ENCODE results near the gene FAM72A.
"Not testable (repeated sequence)": the region's sequence is repeated elsewhere in the genome, so short reads cannot be mapped to it uniquely, and the experiment has no call there.

Gene FAM72A

DNA sequence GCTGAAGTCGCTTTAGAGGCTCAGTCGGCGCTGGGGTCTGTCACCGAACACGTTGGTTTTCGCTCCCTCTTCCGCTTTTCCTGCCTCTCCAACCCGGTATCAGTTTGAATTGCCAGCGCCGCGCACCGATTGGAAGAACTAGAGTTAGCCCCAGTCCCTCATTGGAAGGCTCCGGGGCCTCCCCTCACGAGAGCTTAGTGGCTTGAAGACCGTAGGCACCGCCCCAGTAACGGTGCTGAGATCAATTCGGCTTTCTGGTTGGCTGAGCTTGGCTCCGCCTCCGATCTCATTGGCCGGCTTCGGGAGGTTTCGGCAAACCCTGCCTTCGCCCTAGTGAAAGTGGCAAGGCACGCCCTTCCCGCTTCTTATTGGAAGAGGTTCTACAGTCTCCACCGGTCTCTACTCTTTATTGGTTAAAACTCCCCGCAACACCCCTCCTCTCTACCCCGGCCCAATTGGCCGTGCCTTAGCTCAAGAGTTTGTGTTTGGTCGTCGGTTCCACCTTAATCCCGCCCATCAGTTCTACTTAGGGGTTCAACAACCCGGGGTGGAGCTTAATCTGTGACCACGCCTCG lies at the start of gene FAM72A:
Gene FAM72A (minus strand): TSS at position 51 of the 575 bp plus-strand sequence. CDS start 814 bp downstream, outside the sequence.
- DNase-seq (ENCODE audit: low spot score): not testable (repeated sequence)

DNA sequence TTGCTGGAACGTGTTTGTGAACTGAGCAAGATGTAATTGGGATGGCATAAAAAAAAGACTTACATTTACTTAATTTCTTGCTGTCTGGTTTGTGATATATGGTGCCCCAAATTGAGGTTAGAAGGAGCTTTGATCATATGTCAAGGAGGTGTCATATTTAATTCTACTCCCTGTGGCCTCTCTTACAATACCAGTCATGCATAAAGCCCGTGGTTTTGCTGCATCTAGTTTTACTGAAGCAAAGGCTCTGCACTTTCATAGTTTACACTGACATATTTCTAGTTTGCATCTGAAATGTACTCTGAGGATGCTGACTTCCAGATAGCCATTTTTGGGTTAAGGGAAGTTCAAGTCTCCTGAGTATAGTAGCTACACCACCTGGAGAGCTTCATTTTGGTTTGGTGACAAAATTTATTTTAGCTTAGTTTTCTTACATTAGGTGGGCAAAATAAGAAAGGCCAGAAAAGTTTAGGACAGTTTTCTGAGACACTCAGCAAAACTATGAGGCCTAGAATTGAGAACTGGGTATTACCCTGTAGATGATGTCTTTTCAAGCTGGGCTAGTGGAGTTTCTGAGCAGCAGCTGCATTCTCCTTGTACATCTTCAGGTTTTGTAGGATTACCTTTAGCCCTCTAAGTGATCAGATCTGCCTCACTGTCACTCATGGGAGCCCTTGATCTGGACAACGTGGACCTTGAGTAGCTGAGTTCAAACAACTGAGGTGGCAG lies 48.5 kb upstream of the FAM72A start:
- not testable (repeated sequence) for DNase-seq (ENCODE audit: low spot score)

DNA sequence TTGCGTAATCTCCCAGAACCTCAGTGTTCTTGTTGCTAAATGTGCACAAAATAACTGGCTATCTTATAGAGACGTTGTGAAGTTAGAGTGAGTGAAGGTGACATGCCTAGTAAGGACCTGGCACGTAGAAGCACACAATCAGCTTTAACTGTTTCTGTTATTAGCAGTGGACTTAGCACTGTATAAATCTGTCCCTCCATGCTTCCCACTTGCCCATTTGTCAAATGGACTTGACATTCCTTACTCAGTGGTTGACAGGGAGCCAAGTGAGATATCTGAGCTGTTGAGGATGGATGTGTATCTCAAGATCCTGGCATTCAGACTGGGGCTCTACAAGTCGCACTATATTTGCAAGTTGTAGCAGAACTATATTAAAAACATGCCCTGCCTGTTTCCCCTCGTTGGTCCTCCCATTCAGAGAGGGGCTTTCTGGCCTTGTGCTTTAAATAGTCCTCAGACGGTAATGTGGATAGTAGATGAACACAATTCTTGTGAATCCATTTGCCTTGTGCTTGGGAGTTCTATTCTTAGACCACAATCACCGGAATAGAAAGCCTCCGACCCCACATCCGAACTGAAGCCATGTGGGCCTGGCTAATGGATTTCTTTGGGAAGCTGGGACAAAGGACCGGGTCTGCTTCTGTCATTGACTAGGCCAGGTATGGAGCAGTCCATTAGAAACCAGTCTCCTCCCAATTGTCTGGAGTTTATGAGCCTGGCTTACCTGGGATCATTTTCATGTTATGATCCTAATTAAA lies 43.7 kb upstream of the FAM72A start:
- DNase-seq (ENCODE audit: low spot score): not testable (repeated sequence)

DNA sequence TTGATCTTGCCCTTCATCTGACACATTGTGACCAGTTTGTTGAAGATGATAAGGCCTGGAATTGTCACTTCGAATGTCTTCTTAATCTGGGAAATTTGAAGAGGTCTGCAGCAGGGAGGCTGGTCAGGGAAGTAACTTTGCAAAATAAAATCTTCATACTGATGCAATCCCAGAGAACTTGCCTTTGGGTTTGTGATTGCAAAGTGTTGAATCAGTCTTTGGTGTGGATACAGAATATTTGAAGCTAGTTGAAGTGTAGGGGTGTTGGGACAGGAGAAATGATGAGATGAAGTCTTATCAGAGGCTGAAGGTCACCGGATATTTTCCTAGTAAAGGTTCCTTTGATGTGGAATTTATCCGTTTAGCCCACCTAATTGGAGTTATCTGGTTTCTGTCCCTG lies 42.8 kb upstream of the FAM72A start:
- not testable (repeated sequence) for DNase-seq (ENCODE audit: low spot score)

DNA sequence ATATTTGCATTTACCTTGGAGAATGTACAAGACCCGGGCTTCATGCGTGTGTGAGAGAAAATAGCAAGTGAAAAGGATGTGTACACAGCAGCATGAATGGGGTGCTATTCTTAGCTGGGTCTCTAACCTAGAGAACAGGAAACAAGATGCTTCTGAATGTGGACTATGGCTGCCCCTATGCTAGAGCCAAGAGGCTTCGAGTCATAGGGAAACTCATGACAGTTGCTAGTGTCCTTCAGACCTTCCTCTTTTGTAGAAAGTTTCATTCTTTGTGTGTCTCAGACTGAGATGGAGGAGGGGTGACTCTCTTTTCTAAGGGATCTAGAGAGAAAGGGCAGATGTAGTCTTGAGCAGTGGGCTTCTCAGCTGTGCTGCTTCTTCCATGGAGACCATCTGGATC lies 40.7 kb upstream of the FAM72A start:
- DNase-seq (ENCODE audit: low spot score): not testable (repeated sequence)

DNA sequence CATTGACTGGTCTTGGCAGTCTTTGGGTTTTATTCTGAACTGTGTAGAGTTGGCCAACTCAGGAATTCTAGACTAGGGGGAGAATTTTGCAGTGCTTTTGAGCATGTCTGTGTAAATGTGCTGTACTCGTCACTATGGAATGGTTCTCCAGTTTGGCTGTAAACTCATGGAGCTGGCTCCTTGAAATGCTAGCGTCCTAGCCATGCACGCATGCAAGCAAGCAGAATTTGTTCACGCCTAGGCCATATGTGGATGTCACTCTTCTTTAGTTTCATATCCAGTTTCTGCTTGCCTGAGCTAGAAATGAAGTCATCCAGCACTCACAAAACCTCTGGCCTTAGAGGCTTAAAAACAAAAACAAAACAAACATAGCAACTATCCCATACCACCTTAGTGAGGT lies 37.6 kb upstream of the FAM72A start:
- DNase-seq (ENCODE audit: low spot score): not testable (repeated sequence)

DNA sequence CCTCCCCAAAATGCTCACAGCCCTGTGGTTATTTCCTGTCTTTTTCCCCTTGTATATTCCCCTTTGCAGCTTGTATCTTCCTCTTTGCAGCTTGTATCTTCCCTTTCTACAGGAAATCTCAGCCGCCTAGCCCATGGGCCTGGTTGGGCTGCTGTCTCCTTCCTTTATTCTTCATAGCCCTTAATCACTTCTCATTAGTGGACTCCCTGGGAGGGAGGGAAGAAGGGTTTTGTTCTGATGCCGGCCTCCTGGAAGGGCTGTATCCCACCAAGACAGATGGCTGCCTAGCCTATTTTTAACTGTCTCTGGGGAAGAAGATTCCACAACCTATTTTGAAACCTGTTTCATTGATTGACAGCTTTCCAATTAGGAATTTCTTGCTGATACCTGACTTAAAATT lies 32.6 kb upstream of the FAM72A start:
- not testable (repeated sequence) for DNase-seq (ENCODE audit: low spot score)

DNA sequence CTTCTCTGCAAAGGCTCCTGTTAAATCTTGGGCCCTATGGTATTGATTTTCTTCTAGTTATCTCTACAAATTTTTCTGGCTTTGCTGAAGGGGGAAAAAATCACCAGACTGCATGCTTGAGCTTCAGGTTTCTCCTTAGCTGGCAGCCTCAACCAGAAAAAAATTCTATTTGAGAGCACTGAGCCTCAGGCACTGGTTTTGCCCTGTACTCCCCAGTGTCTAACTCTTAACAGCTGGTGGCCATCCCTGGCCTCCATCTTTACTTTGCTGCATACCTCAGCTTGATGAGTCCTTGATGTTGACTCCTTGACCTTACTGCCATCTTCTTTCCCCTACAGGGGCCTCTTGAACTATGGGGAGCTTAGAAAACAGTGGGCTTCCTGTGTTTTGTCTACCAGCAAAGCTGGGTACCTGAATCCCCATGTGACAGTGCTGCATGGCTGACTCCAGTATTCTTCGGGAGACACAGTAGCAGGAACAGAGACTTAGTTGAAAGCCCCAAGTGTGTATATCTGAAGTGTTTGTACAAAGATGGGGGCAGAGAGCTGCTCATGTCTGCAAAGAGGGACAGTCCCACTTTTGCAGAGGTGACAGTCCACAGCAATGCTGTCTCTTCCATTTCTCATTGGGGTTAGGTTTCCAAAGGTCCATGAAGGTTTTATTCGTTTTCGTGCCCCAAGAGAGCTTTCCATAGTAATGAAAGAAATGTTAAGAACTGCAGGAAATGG lies 31.7 kb upstream of the FAM72A start:
- not testable (repeated sequence) for DNase-seq (ENCODE audit: low spot score)

DNA sequence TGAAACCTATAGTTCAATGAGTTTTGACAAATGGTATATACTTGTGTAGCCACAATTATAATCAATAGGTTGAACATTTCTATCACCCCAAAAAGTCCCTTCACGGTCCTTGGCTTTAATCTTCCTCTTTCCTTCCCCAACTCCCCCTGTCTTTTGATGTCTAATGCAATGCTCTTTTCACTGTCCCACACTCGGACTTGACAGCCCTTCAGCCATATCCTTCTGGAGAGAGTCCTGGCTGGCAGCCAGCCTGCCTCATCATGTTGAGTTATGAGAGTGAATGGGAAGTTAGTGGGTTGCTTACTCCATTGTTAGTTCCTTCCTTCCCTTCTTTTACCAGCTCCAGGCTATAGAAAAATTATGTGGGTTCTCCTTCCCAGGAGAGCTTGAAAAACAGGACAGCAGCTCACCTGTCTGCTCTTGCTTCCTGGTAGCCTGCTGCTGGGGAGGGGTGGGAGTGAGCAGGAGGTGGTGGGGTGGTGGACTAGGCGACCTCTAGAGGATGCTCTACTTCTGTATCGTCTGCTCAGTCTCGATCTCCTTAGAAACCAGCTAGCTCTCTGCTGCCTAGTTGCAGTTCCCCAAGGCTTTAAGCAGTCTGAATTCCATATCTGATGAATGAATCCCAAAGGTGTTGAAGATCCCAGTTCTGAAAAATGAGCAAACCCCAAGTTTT lies 30.5 kb upstream of the FAM72A start:
- not testable (repeated sequence) for DNase-seq (ENCODE audit: low spot score)

DNA sequence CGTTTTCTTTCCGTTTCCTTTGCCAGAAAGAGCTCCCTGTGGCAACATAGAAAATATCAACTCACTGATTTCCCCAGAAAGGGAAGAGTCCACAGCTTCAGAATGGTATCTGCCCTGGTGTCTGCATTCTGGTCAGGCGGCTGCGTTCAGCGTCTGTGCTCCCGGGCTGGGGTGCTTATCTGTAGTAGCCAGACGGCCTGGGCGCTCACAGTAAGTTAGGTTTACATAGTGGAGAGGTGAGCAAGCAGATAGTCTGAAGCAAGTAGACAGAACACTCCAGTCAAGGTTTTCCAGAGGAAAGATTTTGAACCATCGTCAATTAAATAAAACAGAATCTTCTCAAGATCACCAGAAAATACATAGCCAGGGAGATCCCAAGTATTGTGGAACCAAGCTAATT lies 29.4 kb upstream of the FAM72A start:
- DNase-seq (ENCODE audit: low spot score): not testable (repeated sequence)

DNA sequence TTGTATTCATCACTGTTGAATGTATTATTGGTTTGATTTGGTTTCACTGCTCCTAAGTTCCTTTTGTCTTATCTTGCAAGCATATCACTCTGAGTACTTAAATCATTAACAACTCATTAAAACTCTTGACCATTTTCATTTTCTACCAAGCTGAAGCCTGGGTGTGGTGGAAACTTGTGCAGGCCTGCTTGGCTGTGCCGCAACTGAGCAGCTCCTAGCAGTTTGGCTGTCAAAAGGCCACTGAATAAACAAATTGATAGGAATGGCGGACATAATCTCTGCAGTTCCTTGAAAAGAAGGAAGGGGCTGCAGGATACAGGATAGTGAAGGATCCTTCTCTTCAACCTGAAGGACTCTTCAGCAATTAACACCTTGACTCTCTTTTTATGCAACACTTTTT lies 26.6 kb upstream of the FAM72A start:
- DNase-seq (ENCODE audit: low spot score): not testable (repeated sequence)

DNA sequence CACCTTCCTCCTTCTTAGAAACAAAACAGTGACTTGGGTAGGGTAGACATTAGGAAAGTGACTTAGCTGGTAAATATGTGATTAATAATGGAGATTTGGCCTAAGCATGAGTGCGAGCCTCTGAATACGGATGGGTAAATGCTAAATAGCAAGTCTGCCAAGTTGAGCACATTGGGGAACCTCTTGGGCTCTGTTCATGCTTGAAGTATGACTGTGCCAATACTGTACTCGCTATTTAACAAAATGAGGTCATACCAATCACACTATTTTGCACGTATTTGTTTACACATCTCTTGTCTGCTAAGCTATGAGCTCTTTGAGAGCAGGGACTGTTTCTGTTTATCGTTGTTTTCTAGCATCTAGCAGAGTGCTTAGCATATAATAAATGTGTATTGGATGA lies 24.2 kb upstream of the FAM72A start:
- DNase-seq (ENCODE audit: low spot score): not testable (repeated sequence)

DNA sequence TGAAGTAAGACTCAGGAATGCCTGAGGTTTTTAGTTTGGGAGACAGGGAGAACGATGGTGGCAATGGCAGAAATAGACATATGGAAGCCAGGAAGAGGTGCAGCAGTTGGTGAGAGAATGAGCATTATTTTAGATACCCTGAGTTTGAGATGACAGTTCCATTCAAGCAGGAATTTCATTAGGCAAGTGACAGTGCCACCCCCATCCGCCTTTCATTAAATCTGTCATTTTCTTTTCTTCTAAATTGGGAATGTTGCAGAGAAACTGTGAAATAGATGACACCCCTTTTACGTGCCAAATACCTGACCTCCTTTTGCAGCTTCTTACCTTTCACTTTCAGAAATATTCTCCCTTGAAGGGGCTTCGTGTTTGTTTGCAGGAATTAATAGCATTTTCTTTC lies 22.7 kb upstream of the FAM72A start:
- DNase-seq (ENCODE audit: low spot score): not testable (repeated sequence)

DNA sequence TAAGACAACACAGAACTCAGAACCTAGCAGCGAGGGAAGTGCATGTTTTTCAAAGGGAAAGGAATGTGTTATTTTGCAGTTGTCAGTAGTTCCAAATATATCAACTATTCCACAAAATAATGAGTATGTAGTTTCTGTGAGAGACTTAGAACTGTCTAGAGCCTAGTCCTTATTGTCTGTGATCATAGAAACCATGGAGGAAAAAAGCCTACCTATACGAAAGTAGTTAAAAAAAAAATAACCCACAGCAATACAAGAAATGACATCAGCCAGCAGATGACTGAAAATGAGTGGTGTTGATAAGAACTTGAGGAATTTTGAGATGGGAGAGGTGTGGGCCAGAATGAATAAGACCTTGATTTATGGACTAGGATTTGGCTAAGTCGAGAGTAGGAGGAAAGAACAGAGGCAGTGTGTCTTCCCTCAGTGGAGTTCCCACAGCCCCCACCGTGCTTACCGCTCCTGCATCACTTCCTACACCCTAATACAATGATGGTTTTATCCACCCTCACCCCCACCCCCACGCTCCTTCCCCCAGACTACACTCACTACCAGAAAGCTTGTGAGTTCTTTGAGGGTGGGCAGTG lies 21.6 kb upstream of the FAM72A start:
- DNase-seq (ENCODE audit: low spot score): not testable (repeated sequence)

DNA sequence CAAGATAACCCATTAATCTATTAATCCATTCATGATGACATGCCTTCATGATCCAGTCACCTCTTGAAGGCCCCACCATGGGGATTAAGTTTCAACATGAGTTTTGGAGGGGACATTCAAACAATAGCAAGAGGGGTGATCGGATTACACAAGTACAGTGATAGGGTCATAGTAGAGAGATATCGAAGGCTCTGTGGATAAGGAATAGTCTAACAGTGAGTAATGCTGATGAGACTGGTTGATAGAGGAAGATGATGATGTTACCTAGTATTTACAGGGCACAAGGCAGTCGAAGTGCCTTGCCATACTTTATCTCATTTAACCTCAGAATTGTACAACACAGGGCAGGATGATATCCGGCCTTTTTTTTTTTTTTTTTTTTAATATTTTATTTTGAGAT lies 18.9 kb upstream of the FAM72A start:
- not testable (repeated sequence) for DNase-seq (ENCODE audit: low spot score)

DNA sequence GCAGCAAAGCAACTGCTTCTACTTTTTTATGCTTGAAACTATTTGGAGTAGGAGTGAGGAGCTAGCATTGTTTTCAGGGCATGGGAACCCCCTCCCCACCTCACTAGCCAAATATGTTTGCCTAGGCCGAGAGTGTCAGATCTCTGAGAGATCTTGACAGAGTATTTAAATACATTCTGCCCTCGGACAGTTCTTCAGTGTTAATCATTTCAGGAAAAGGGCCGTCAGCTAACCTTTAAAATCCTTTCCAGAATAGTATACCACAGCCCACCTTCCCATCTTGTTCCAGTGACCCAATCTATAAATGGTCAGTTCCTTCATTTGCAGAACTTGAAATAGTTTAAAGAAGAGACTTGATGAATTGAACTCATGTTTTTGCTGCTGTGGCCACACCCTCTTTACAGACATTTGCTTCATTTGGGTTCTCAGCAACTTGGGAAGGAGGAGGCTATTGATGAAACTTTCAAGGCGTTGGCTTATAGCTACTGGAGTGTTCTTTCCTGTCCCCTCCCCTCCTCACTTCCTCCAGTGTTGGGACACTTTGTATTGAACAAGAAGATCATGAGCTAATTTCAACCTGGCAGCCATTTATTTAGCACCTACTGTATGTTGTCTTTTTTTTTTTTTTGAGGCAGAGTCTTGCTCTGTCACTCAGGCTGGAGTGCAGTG lies 17.8 kb upstream of the FAM72A start:
- DNase-seq (ENCODE audit: low spot score): not testable (repeated sequence)

DNA sequence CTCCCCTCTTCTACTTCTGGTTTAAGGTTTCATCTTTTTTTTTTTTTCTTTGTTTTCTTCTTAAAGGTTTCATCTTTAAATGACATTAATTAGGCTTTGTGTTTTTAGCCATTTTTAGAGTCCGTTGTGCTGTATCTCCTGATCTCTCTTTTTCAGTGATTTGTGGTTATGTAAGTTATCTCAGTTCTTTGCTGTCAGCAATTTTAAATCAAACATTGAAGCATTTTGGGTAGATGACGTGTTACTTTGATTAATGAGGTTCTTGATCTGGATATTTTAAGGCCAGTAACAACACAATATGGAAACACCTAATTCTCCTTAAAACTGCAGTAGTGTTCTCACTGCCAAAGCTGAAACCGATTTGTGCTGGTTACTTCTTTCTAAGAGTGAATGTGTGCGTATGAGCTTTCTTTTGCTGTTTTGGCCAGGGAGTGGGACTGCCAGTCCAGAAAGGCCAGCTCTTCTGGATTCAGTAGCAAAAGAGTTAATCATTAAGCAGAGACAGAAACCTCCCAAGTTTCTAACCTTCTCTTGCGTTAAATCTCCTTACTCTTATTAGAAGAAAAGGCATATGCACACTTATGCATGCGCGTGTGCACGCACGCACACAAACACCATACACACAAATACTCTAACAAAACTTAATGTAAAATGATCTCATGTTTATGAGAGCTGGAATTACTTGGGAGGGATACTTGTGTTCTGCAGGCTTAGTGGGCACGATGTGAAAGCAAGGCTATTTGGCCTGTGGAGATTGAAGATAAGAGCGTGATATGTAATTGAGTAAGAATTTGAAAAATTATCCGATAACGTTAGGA lies 17.1 kb upstream of the FAM72A start:
- not testable (repeated sequence) for DNase-seq (ENCODE audit: low spot score)

DNA sequence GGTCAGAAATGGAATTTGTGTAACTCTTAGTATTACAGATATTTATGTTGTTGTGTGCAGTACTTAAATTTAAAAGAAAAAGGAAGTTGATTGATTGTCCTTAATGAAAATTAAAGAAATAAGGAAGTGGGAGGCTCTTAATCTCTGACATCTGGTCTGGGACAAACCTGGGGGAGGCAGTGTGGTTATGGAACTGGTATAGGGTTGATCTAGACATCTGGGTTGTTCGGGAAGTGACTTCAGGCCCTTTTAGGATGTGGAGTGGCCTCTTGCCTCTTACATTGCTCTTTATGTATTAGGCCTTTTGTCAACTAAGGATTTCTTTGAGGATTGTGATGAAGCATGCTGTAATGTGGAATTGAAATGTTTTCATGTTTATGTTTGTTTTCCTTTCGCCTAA lies 16.1 kb upstream of the FAM72A start:
- not testable (repeated sequence) for DNase-seq (ENCODE audit: low spot score)

DNA sequence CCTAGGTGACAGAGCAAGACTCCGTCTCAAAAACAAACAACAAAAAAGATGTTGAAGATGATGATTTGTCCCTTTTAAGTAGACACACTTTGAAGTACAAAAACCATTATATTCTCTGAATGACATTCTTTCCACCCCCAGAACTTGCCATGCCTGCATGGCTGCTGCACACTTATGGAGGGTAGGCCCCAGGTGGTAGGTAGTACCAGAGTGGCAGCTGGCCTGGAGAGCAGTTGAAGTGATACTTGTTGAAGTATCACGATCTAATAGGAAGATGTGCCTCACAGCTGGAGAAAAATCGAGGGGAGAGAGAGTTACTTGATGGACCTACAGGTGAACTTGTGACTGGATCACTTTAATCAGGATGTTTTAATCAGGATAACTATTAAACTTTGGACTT lies 15.6 kb upstream of the FAM72A start:
- DNase-seq (ENCODE audit: low spot score): not testable (repeated sequence)
